Activated CD4-positive, alpha-beta T cell treated with anti-CD3 and anti-CD28 coated beads for 4 hours (primary cell): ENCODE measurements around the gene DVL3.
"Not testable (repeated sequence)": the region's sequence is repeated elsewhere in the genome, so short reads cannot be mapped to it uniquely, and the experiment has no call there.

Source experiments
- DNase-seq, 2 donors: peaks; one replicate each; pipeline ENCODE4 v3.0.0-alpha.2; 2020

DVL3 gene

DNA sequence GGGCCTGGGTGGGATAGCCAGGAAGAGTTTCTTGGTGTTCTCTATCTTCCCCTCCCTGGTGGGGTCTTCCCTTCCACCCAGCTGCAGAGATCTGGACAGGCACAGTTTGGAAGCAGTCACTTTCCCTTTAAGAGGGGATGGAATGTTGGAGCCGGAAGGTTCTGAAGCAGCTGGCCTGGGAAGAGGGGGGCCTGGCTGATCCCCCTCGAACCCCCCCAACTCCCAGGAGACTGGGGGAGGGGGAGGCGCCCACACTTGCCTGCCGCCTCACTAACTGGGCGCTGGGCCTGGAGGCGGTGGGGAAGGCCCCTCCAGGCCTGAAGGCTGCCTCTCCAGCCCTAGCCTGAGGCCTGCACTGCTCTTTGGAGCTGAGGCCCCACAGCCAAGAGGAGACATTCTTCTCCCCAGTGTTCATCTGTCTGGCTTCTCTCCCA lies 1.4 kb downstream of the DVL3 start:
- no peak for DNase-seq

DNA sequence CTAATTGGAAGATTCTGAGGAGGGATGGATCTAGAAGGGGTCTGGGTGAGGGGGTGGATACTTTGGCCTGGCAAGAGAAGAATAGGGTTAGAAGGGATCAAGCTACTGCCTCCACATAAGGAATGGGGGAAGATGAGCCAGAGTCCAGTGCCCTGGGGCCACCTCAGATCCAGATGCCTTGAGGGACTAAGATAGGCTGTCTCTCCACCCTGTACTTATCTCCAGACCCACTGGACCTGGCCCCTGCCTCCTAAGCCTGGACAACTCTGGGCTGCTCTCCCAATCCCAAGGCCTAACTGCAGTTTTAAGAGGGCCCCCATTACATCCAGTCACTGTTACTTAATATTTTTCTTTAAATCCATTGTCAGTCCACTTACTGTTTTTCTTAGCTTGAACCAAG lies 2.0 kb downstream of the DVL3 start:
- no peak for DNase-seq

DNA sequence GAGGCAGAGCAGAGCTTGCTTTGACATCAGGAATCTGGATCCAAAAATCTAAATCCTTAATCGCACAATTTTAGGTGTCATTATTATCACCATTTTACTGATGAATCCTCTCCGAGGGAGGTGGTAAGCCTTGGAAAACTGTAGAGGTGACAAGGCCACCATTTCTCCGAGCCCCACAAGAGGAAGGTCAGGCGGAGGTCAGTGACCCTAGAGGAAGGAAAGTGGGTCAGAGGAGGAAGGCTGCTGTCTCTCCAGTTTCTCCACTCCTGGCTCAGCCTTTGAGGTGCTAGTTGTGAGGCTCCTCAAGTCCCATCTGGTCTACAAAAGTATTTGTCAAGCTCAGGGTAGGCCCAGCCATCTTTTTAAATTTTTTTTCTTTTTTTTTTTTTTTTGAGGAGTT lies 3.2 kb downstream of the DVL3 start:
- no peak for DNase-seq

DNA sequence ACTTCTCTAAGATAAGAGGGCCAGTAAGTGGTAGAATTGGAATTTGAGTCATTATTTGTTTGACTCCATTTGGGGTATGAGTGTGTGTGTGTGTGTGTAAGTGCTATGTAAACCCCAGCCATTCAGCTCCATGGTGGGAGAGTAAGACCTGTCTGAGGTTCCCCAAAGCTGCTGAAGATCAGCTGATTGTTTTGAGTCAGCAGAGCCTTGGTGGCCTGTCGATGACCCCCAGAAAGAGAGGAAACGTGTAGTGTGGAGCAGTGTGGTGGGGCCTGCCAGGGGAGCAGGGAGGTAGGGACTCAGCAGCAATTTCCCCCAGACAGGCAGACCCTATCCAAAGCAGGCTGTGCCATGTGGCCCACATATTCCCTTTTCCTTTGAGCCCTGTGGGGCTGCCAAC lies 5.3 kb downstream of the DVL3 start:
- DNase-seq = no peak

DNA sequence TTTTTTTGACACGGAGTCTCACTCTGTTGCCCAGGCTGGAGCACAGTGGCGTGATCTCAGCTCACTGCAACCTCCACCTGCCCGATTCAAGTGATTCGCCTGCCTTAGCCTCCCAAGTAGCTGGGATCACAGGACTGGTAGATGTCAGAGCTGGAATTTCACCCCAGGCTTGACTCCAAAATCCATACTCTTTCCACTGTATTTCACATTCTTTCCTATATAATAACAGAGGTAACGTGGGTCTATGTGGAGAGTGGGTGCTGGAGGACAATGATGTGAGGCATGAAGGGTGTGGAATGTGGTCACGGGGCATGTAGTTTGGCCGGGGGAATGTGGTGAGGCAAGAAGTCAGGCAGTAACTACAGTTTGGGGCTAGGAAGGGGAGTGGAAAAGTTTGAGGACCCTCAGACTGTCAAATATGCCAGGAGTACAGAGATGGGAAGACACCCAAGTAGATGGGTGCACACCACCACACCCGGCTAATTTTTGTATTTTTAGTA lies 7.4 kb downstream of the DVL3 start:
- DNase-seq = not testable (repeated sequence)

DNA sequence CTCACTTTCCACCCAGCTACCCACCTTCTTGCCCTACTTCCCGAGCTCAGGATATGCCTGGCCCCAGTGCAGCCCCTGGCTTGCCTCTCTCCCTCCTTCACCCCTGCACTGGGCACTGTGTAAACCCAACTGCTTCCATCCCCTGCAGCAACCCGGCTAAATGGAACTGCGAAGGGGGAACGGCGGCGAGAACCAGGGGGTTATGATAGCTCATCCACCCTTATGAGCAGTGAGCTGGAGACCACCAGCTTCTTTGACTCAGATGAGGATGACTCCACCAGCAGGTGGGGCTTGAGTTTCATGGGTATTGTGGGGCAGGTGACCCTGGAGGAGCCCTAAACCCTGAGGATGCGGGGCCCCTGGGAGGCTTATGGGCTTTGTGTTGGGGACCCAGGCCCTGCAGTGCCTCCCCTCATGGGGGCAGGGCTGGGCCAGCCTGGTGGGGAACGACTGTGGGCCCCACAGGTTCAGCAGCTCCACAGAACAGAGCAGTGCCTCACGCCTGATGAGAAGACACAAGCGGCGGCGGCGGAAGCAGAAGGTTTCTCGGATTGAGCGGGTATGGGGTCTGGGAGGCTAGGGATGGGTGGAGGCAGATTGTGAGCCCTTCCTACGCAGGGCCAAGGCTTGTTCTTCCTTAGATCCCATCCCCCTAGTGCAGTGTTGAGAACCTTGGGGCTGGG lies 9.6 kb downstream of the DVL3 start:
- DNase-seq = no peak

DNA sequence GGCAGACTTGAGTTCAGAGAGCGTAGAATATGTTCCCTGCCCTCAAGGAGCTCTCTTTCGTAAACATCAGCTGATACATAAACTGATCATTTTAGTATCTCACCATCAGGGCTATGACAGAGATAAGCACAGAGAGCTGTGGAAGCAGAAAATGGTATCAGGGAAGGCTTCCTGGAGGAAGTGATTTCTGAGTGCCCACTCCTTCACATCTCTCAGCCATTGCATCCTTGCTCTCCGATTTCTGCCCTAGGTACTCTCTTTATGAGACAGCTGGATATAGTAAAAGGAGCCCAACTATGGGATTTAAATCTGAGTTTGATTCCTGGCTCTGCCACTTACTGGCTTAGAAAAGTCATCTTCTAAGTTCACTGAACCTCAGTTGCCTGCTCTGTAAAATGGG lies 10.4 kb downstream of the DVL3 start:
- no peak for DNase-seq

DNA sequence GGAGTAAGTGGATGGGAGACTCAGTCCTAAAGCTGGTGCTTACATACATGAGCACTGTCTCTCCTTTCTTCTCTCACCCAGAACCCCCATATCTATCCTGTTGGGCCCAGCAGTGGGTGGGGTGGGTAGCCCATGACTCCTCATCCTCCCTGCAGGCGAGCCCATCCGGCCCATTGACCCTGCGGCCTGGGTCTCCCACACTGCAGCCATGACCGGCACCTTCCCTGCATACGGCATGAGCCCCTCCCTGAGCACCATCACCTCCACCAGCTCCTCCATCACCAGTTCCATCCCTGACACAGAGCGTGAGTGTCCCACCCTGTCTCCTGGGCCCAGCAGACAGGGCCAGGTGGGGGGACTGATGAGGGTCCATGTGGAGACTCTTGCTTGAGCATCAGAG lies 11.5 kb downstream of the DVL3 start:
- DNase-seq = no peak

DNA sequence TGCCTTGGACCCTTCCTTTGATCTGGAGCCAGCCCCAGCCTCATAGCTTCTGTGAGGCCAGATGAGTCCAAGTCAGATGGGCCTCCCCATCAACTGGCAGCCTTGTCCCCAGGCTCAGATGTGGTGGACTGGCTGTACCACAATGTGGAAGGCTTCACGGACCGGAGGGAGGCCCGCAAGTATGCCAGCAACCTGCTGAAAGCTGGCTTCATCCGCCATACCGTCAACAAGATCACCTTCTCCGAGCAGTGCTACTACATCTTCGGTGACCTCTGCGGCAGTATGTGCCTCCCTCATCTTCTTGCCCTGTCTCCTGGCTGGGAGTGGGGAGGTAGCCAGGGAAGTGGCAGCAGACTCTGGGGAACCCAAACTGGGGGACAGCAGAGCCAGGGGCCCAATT lies 12.6 kb downstream of the DVL3 start:
- DNase-seq = no peak

DNA sequence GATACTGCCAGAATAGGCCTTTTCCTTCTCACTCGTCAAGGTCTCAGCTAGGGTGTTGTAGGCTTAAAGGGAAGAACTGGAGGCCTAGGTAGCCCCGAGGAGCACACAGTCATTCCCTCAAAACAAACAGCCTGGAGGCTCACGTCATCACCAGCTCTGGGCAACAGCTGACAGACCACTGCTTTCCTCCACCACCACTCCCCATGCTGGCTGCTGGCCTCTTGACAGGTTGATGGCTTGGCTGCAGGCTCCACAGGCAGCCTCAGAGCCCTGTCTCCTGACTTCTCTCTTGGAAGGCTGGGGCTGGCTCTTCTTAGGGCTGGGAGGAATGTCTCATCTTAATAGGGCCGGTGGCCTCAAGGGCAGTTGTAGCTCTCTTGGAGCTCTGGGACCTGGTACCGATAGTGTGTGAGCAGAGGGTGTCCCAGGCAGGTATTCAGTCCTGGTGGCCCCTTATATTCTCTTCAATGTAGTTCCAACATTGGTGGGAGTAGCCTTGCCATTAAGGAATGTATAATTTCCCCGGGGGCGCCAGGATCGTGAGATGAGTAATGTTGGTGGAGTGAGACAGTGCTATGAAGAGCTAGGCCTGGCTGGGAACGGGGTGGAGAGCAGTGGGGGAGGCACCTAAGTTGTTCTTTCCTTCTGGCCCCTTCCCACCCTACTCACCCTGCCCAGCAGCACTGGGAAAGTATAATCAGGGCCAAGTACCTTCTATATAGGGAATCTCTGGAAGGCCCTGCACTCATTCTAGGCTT lies 13.4 kb downstream of the DVL3 start:
- DNase-seq = no peak

DNA sequence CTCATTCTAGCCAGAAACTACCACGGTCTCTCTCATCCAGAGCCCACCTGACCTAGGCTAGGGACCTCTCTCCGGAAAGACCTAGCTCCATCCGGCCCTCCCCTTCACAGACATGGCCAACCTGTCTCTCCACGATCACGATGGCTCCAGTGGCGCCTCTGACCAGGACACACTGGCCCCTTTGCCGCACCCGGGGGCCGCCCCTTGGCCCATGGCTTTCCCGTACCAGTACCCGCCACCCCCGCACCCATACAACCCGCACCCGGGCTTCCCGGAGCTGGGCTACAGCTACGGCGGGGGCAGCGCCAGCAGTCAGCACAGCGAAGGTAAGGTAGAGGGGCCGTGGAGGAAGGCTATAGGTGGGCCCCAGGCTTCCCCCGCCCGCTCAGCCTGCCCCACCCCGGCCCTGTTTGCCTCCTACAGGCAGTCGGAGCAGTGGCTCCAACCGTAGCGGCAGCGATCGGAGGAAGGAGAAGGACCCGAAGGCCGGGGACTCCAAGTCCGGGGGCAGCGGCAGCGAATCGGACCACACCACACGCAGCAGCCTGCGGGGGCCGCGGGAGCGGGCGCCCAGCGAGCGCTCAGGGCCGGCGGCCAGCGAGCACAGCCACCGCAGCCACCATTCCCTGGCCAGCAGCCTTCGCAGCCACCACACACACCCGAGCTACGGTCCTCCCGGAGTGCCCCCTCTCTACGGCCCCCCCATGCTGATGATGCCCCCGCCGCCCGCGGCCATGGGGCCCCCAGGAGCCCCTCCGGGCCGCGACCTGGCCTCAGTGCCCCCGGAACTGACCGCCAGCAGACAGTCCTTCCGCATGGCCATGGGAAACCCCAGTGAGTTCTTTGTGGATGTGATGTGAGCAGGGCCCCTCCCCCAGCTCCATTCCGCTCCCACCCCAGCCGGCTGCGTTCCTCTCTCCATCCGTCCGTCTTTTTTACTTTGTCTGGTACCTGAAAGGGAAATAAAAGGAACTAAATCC lies 15.0 kb downstream of the DVL3 start:
- DNase-seq = no peak

DNA sequence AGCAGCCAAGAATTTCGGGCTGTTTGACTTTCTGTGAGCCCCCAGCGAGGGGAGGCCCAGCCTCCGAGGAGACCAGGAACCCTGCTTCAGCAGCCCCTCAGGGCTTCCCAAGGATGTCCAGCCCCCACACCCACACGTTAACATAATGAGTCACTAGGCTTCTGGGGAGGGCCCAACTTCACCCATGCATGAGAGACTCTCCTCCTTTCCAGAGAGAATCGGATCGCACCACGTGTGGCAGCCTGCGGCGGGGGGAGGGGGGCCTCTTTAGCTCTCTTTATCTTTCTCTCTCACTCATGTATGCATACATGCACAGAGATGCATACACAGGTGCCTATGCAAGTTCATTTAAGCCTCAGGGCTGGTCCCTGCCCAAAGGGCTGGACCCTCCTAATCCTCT lies 16.4 kb downstream of the DVL3 start:
- no peak for DNase-seq

DNA sequence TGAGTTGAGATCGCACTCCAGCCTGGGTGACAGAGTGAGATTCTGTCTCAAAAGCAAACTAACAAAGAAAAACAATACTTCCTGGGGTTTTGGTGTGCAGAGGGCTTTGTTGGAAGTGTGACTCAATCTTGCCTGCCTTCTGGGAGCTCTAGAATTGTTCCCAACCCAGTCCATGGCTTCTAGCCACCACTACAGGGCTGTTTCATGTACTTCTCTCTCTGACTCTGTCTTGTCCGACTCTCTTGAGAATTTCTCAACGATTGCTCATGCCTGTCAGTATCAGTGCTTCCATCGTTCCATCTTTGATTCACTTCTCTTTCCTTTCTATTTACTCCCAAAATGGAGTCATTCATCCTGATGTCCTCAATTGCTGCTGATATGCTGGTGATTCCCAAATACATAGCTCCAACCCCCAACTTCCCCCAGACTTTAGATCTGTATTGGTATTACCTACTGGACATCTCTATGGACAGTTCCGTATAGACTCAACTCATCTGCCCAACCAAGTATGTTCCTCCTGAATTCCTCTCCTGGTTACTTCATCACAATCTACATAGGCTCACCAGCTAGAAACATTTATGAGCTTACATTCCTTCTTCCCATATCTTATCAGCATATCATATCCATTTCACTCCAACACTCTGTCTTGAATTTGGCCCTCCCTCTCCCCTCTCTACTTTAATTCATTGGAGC lies 17.6 kb downstream of the DVL3 start:
- DNase-seq = no peak

DNA sequence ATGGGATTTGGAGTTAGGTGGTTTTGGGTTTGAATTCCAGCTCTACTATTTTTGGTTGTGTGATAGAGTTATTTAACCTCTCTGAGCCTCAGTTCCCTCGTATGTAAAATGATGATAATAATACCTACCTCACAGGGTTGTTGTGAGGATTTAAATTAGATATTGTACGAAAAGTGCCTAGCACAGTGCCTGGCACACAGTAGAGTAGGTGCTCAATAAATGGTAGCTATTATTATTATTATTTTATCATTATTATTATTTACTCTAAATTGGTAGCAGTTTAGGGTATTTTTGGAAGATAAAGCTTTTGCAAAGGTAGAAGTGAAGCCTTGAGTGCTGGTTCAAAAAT lies 18.2 kb downstream of the DVL3 start:
- no peak for DNase-seq

DNA sequence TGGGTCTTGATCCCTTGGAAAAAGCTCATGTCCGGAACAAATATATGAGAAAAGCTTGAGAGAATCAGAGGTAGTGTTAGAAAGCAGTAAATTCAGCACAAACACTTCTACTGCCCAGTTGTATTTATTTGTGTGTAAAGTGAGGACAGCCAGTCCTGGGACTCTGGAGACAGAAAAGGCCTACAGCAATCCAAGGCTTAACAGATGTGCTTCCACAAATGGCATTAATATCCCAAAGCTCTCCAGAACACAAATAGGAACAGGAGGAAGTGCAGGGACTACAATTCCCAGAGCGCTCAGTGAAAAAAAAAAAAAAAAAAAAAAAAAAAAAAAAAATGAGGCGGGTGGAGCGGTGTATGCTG lies 19.1 kb downstream of the DVL3 start:
- no peak for DNase-seq

DNA sequence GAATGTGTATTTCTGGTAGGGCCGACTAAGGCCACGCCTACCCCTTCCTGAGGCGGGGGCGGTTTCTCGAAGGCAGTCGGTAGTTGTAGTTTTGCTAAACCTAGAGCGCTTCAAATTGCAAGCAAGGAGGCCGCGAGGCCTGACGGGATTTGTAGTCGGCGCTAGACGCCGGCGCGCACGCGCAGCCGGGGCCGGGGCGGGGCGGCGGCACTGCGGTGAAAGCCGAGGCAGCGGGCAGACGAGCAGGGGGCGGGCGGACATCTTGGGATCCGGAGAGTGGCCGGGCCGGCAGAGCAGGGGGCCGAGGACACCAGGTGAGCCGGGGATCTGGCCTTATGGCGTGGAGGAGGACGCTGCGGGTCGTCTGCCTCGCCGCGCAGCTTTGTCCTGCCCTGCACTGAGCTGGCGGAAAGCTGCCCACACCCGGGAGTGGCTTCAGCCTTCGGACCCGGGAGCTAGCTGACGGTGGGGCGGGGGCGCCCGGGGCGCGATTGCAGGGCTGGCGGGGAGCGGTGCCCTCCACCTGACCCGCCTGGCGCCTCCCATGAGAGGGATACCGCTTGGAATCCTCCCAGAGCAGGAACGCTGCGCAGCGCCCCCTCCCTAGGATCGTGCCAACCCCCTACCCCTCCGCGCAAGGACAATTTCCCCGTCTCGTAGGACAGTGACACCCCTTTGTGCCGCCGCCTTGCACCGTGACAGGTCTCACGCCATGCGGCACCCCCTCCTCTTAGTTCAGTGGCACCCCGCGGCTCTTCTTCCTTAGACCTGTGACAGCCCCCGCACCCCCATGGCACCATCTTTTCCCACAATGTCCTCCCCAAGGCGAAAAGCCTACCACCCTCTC lies 19.7 kb downstream of the DVL3 start, which contains the start of gene AP2M1:
TSS of gene AP2M1 (plus strand) at position 210 of the 847 bp plus-strand sequence. CDS start 2,139 bp downstream, outside the sequence.
- peak; percentile 97 to 98 for DNase-seq

DNA sequence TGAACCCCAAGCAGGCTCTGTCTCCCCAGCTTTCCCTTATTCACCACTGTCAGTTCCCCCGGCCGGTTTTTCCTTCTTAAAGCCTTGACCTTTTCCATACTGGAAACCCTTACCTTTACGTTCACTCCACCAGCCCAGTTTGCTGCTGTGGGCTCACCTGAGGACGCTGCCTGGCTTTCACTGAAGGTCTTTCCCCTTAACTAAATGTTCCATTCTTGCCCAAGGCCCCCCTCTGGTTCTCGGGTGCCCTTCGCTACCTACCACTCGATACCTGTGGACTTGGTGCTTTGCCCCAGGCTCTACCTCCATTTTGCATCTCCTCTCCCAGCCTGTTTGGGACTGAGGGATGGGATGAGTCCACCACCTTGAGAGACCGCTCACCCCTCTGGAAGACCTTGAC lies 20.3 kb downstream of the DVL3 start:
- DNase-seq = no peak

DNA sequence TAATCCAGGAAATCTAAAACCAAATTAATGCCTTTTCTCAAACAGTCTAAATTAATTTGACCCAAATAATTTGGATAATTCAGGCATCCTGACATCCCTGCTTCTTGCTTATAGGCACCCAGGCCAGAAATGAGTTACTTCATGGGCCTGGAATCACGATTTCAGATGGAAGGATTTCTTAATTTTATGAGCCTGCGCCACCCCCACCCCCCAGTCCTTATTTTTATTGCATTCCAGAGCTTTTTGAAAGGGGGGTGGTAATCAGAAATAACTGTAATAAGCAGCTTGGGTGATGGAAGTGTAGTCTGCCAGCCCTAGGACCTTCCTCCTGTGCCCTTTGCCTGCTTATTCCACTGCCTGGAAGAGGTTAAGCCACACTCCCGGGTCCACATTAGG lies 20.8 kb downstream of the DVL3 start:
- no peak for DNase-seq

DNA sequence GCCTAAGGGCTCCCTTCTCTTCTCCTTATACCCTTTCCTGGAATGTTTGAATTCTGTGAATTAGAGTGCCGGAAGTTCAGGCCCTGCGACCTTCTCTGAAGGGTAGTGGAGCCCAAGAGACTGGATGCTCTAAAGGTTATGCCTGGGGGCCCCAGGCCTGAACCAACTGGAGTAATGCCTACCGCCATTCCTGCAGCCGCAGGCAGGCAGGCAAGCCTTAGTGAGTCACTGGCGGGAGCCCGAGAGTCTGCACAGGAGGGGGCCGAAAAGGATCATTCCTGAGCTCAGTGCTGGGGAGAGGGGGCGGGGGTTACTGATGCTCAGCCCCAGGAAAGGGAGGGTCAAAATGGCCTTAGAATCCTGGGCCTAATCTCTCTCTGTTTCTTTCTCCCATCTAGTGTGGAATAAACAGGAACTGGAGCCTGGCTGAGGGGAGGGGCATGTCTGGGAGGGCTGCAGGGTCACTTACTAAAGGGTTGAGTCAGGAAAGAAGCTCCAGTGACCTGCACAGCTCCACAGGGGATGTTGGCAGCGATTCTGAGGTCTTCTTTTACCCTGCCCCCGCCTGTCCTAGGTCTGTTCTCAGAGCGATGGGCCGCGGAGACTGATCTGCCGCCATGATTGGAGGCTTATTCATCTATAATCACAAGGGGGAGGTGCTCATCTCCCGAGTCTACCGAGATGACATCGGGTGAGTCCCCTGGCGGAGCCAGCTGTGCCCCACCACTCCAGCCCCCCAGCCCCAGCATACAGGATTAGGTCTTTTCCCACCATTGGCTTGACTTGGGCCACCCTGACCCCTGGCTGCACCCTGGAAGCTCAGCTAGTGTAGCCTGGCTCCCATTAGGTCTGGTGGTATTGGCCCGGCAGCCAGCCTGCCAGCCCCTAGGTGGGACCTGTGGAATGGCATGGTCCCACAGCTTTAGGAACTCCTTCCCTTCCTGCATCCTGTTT lies 21.5 kb downstream of the DVL3 start:
- DNase-seq = no peak

DNA sequence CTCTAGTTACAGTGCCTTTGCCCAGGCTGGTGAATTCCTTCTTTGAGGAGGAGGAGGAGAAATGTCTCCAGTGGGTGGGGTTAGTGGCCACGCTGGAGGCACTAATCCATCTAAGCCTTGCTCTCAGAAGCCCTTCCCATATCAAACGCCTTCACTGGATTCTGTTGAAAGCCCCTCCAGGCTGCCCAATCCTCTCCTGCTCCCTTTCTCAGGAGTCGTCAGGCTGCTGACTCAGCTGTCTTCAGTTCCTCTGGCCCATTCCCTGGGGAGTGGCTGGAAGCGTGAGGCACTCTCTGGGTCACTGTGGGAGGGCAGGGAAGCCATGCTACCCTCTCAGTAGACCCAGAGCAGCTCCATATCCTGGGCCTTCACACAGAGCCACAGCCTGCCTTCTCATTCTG lies 22.2 kb downstream of the DVL3 start:
- DNase-seq = no peak
